Fibroblast of pulmonary artery (primary cell): ENCODE results near the gene CDC42SE2.

ENCODE experiments used
- DNase-seq: peaks from one replicate; pipeline ENCODE4 v3.0.0-alpha.2; 2010; ENCODE audit warnings: low read depth
- H3K4me3 ChIP-seq: replicated peaks from 2 replicates; pipeline ENCODE4 v1.5.1; 2011; ENCODE audit warnings: low read depth, mild to moderate bottlenecking, control low read depth, low read length, moderate library complexity
- CTCF ChIP-seq: IDR thresholded peaks from 2 replicates; pipeline ENCODE4 v1.5.1; 2011; ENCODE audit warnings: mild to moderate bottlenecking, control low read depth, low read length, inconsistent platforms; ENCODE audit errors: missing control alignments

CDC42SE2 gene

DNA sequence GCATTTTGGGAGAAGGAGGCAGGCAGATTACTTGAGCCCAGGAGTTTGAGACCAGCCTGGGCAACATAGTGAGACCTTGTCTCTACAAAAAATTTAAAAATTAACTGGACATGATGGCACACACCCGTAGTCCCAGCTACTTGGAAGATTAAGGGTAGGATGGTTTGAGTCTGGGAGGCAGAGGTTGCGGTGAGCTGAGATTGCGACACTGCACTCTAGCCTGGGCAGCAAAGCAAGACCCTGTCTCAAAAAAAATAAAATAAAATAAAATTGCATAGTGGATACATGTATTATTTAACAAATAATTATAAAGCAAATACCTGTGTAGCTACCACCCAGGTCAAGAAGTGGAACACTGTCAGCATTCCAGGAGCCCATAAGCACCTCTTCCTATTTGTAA lies 90.1 kb downstream of the CDC42SE2 start:
- DNase-seq, result no peak
- TF ChIP-seq CTCF, result no peak
- H3K4me3 ChIP-seq, result no peak overlapping the region

- DNase-seq, result peak; percentile 41
Measured at GRCh38 chr5:131355971-131356528, 92.2 kb downstream of the CDC42SE2 start.

GRCh38 chr5:131356619-131357018 lies 92.8 kb downstream of the CDC42SE2 start:
- no peak for DNase-seq
- no peak for TF ChIP-seq CTCF
- H3K4me3 ChIP-seq, result no peak overlapping the region

More at GRCh38 chr5:131355971-131356528, 92.2 kb downstream of the CDC42SE2 start:
- no peak overlapping the region for H3K4me3 ChIP-seq
- TF ChIP-seq CTCF, result no peak

DNA sequence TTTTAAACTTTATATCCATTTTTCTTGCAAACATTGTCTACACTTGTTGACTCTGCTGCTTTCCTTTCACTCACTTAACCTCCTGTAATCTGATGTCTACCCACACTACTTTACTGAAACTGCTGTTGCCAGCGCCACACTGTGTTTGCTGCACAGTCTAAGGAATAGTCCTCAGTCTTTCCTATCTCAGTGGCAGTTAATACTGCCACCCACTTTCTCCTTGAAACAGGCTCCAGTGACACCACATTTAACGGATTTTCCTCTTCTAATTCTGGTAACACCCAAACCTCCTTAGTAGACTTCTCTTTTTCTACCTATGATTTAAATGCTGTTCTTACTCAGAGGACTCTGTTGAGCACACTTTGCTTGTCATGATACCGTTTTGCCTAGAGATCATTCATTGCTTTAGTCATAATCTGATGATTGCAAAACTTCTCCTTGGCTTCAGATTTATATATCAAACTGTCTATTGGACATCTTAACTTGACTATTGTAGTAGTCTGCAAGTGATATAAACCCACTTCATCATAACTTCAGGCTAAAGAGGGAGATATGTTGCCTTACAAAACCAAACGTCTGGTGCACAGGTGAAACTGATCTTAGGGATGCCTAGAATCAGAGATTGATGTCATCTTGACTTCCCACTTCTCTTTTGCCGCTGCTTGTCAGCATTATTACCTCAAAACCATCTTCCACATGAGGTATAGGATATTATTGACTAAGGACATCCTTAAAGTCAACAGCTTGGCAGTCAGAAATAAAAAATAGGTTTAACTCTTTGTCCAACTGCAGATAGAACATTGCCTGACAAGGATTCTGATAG lies 94.1 kb downstream of the CDC42SE2 start:
- no peak for TF ChIP-seq CTCF
- no peak for DNase-seq

DNA sequence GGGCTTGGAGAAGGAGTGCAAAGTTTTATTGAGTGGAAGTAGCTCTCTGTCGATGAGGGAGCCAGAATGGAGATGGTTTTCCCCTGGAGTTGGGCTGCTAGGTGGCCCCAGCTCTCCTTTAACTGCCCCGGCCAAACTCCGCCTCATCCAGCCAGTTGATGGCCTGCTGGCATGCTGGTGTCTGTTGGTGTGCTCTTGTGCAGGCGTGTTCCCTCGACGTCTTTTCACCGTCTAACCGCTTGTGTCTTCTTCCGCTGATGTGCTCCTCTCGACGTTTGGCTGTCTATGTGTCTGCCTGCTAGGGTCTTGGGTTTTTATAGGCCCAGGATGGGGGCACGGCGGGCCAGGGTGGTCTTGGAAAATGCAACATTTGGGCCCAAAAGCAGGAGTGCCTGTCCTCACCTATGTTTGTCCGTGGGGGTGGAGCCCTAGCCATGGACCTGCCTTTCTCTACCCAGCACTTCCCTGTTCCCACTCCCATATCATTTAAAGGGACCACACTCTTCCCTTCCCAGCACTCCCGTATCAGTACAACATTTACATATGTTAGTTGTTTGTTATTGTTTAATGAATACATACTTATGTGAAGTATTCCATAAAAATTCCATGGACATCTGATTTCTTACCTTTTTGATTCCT lies 97.9 kb downstream of the CDC42SE2 start:
- DNase-seq, result no peak
- no peak overlapping the region for H3K4me3 ChIP-seq
- TF ChIP-seq CTCF, result no peak

More for the DNA sequence above, 94.1 kb downstream of the CDC42SE2 start:
- no peak overlapping the region for H3K4me3 ChIP-seq

DNA sequence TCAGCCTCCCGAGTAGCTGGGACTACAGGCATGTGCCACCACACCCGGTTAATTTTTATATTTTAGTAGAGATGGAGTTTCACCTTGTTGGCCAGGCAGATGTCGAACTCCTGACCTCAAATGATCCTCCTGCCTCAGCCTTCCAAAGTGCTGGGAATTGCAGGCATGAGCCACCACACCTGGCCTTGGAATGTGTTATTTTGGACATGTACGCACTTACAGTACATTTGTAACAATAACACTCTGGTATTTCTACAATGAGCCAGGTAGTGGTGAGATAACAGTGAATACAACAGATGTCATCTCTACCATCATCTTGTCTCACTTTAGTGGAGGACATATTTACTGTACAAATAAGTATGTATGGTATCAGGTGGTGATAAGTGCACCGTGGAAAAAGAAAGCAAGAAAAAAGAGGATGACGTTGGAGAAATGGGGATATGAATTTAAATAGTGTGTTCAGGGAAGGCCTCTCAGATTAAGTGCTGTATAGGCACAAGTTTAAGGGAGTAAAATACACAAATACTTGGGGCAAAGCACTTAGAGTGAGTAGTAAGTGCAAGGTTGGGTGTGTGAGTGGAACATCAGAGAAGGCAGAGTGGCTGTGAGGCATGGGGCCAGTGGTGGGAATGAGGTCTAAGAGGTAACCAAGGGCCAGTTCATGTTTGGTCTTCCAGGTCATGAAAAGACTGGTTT lies 100.1 kb downstream of the CDC42SE2 start:
- no peak overlapping the region for H3K4me3 ChIP-seq
- TF ChIP-seq CTCF, result no peak
- no peak for DNase-seq
